ENCODE measurements around the gene PRKD2.
A peak's percentile ranks its signal among the peaks of the same experiment; 100 is the strongest.

The PRKD2 gene

DNA sequence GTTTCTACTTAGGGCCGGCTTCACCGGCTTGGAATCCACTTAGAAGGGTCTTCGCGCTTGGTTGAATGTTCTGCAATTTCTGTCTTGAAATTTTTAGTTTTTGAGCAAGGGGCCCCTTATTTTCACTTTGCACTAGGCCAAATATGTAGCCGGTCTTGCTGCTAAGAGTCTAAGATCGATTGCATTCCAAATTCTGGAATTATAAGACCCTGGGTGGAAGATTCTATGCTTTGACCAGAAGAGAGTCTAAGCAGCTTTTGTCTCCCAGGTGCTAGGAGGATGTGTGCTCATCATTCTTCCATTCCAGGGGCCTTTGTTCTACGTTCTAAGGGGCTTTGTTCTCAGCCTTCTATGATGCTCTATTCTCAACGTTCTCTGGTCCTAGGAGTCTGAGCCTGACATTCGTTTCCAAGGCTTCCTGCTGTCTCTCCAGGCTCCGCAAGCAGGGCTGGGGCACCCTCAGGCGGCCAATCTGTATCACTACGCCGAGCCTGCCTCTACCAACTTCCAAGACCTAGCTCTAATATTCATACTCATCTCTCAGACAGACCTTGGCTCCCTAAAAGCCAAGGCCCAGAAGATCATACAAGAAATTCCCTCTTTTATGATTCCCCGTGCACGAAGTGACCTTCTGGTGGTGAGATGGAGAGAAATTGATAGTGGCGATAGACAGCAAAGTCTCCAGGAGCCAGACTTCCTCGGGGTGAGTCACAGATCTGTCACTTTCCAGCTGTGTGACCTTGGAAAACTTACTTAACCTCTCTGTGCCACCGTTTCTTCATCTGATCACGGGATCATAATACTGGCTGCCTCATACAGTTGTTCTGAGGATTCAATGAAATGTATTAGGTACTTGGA lies 55.0 kb downstream of the PRKD2 start:
- TF ChIP-seq POLR2A (IDR thresholded peaks at IDR 0.05; ENCODE audit: low read length): no peak
- no peak for TF ChIP-seq GATA1 (IDR thresholded peaks at IDR 0.05; ENCODE audit: low read depth, low read length)
- DNase-seq: peak; percentile 85 to 88

GRCh38 chr19:46661020-46661731 lies 55.7 kb downstream of the PRKD2 start, which contains the start of gene DACT3:
DACT3 (minus strand) TSS chr19:46661182; CDS start chr19:46661064, 118 bp downstream.
- peak; percentile 100 for DNase-seq
- TF ChIP-seq POLR2A (IDR thresholded peaks at IDR 0.05; ENCODE audit: low read length) (no peak), GATA1 (IDR thresholded peaks at IDR 0.05; ENCODE audit: low read depth, low read length) (no peak)

GRCh38 chr19:46660551-46661019 lies 56.3 kb downstream of the PRKD2 start:
- TF ChIP-seq GATA1 (IDR thresholded peaks at IDR 0.05; ENCODE audit: low read depth, low read length) (no peak), POLR2A (IDR thresholded peaks at IDR 0.05; ENCODE audit: low read length) (no peak)
- no peak for DNase-seq

- DNase-seq: peak in 1 of 2 experiments; percentile 35
- TF ChIP-seq POLR2A (IDR thresholded peaks at IDR 0.05; ENCODE audit: low read length): no peak
- no peak for TF ChIP-seq GATA1 (IDR thresholded peaks at IDR 0.05; ENCODE audit: low read depth, low read length)
Observed at GRCh38 chr19:46660008-46660517, 56.9 kb downstream of the PRKD2 start.

DNA sequence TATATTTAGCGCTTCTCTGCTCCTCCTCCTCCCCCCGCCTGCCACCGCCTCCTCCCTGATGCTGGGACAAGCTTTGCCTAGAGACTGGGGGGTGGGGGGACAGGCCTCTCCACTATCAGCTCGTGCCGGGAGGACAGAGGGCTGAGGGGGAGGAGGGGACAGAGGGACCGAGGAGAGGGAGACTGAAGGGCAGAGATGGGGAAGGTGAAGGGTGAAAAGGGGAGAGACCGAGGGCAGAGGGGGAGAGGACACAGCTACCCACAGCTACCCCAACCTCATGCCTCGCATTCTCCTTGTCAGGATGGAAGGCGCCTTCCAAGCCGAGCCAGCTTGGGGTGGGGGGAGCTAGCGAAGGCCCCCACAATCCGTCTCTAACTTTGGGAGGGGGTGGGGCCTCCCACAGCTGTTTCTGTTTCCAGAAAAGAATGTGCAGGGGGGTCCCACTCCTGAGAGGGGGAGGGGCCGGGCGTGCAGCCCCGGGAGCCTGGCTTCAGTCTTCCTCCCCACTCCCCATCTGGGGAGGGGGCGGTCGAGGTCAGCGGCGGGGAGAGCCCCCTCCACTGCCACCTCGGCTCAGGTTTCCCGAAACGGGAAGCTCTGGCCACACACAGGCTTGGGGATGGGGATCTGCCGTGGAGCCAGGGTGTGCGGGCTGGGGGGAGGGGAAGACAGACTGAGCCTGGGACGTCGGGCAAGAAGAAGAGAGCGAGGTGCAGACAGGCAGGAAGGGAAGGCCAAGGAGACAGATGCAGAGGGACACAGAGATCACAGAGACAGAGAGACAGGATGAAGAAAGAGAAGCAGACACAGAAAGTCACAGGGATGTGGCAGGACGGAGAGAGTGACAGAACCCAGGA lies 57.5 kb downstream of the PRKD2 start:
- peak; percentile 35 to 42 for DNase-seq
- no peak for TF ChIP-seq POLR2A (IDR thresholded peaks at IDR 0.05; ENCODE audit: low read length)
- no peak for TF ChIP-seq GATA1 (IDR thresholded peaks at IDR 0.05; ENCODE audit: low read depth, low read length)

- TF ChIP-seq POLR2A (IDR thresholded peaks at IDR 0.05; ENCODE audit: low read length): no peak
- TF ChIP-seq GATA1 (IDR thresholded peaks at IDR 0.05; ENCODE audit: low read depth, low read length): no peak
- DNase-seq: no peak
Observed at GRCh38 chr19:46656541-46656940, 60.4 kb downstream of the PRKD2 start.

DNA sequence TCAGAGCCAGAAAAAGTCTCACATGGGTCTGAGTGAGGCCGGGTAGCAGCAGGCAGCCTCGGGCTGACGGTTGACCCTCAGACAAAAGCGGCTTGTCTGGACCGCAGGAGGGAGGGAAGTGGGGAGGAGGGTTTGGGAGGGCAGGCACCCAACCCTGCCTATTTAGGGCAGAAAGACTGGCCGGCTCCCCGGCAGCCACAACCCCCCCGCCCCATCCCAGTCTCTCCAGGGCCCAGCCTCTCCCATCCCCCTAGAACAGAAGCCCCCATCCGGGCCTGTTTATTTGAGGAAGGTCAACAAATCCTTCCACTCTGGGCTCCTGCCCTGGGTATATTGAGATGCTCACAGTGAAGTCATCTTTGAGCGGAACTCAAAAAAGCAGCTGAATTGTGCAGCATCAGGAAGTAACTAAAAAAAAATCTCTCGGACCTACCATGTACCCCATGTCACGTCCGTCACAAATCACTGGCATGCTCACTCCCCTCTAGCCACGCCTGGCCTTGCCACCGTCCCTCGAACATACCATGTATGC lies 62.2 kb downstream of the PRKD2 start:
- DNase-seq: no peak
- no peak for TF ChIP-seq POLR2A (IDR thresholded peaks at IDR 0.05; ENCODE audit: low read length)
- no peak for TF ChIP-seq GATA1 (IDR thresholded peaks at IDR 0.05; ENCODE audit: low read depth, low read length)

DNA sequence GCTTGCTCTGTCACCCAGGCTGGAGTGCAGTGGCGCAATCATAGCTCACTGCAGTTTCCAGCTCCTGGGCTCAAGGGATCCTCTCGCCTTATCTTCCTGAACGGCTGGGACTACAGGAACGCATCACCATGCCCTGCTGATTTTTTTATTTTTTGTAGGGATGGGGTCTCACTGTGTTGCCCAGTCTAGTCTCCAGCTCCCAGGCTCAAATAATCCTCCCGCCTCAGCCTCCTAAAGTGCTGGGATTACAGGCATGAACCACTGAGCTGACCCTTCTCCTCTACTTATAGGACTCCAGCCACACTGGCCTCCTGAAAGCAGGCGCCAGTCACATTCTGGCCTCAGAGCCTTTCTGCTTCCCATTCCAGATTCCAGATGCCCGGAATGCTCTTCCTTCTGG lies 66.5 kb downstream of the PRKD2 start:
- TF ChIP-seq GATA1 (IDR thresholded peaks at IDR 0.05; ENCODE audit: low read depth, low read length) (no peak), POLR2A (IDR thresholded peaks at IDR 0.05; ENCODE audit: low read length) (no peak)
- no peak for DNase-seq

DNA sequence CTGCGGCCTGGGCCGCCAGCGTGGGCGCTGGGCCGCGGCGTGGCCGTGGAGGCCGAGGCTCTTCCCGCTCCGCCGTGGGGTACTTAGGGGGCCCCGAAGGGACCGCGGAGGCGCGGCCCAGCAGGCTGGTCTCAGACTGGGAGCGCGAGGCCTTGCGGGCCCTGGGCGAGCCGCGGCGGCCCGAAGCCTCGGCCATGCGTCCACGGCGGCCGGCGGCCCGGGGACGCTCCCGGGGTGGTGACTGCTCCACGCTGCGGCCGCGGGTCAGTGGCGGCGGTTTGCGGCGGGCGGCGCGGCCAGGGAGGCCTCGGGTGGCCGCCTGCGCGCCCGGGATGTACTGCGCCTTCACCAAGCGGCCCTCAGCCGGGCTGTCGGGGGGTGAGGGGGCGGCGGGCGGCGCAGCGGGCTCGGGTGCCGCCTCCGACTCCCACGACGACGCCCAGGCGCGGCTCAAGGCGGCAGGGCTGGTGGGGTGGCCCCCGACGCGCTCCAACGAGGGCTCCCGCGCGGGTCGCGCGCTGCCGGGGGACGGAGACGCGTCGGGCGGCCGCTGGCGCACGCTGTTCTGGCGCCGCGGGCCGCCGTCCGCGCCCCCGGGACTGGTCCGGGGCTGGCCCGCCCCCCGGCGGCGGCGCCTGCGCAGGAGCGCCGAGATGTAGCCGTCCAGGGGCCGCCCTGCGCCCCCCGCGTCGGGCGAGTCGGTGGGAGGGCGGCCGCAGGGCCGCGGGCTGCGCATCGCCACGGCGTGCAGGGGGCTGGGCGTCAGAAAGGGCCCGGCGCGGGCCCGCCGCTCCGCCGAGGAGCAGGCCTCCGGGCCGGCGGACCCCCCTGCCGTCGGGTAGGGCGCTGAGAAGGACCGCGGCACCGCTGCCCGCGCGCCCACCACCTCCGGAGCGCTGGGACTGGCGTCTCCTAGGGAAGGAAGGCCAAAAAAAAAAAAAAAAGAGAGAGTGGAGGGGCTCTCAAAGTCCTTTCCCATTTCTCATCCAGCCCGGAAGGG lies 67.7 kb downstream of the PRKD2 start:
- DNase-seq: no peak
- TF ChIP-seq POLR2A (IDR thresholded peaks at IDR 0.05; ENCODE audit: low read length): no peak

DNA sequence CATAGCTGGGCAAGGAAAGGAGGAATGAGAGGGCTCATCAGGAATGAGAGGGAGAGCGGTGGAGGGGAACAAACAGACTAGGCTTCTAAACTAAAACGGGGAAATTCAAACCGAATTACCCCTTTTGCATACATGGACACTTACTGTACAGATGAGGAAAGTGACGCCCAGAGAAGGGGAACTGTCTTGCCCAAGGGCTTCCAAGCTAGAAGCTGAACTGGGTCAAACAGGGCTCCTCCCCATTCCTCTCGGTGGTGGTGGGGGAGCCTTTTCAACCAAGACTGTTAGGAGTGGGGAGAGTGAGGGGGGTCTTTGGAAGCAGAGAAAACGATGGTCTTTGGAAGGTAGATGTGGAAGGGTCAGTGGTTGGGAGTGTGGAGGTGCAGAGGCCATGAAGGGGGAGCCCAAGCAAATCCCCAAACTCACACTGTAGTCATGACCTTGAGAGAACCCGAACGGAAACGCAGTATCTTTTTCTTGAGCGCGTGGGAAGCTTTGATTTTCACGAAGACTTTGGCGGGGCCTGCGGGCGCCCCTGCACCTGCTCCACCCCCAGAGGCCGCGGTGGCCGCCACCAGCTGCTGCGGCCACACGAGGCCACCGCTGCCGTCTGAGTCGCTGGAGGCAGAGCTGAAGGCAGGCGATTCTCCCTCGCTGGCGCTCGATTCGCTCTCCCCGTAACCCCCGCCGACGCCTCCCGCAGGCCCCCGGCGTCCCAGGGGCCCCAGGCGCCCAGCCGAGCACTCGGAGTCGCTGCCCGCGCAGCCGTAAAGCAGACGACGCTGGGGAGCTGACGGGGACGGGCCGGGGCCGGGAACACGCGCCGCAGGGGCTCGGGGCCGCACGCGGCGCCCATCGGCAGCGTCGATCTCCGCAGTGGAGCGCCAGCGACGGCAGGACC lies 68.6 kb downstream of the PRKD2 start:
- TF ChIP-seq POLR2A (IDR thresholded peaks at IDR 0.05; ENCODE audit: low read length): no peak
- TF ChIP-seq GATA1 (IDR thresholded peaks at IDR 0.05; ENCODE audit: low read depth, low read length): no peak
- DNase-seq: no peak

DNA sequence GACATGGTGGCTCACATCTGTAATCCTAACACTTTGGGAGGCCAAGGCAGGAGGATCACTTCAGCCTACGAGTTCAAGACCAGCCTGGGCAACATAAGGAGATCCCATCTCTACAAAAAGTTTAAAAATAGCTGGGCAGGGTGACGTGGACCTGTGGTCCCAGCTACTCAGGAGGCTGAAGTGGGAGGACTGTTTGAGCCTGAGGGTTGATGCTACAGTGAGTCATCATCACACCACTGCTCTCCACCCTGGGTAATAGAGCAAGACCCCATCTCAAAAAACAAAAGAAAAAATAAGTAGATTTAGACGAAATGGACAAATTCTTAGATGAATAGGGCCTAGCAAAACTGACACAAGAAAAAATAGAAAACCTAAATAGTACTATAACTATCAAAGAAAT lies 70.5 kb downstream of the PRKD2 start:
- TF ChIP-seq POLR2A (IDR thresholded peaks at IDR 0.05; ENCODE audit: low read length) (no peak), GATA1 (IDR thresholded peaks at IDR 0.05; ENCODE audit: low read depth, low read length) (no peak)

More for the DNA sequence above, 70.5 kb downstream of the PRKD2 start:
- DNase-seq: no peak
